ENCODE measurements around the gene CAPS2. TPM values are rescaled to one million over a fixed set of nuclear protein-coding genes. Genes with fewer than 3 reads are reported as not detected.

CAPS2 gene
- total RNA-seq, 1 donor from 2014 or later = 2.4 TPM

DNA sequence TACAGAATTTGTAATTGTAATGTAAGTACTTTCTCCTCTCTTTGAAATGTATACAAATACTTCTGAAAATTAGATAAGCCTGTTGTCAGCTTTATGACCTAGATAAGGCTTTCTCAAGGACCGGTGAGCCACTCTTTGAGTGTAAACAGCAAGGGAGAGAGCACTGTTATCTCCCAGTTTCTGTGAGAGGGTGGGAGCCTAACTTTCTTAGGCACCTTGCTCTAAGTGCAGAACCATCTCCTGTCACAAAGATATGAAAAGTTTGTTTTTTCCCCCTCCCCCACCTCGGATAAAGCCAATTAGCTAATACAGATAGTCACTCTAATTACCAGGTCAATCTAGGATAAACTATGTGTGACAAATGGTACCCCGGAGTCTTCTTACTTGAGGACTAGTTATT is 35.8 kb downstream of the CAPS2 start:
- TF ChIP-seq CTCF (IDR thresholded peaks at IDR 0.05) = no peak
- Mint-ChIP-seq H3K9me3 (ENCODE audit: low read depth) (peaks cover 4% of the 10 kb centered on the region), H3K4me1 (ENCODE audit: low read depth) (no peaks in the 10 kb centered on the region), H3K27me3 (ENCODE audit: low read depth) (no peaks in the 10 kb centered on the region), H3K27ac (ENCODE audit: unreplicated experiment) (no peak overlapping the region), H3K36me3 (ENCODE audit: low read depth) (peaks cover 3% of the 10 kb centered on the region), H3K4me3 (ENCODE audit: unreplicated experiment) (no peak overlapping the region)
- no peak for DNase-seq (ENCODE audit: low spot score)

GRCh38 chr12:75291014-75291413 is 39.1 kb downstream of the CAPS2 start:
- H3K4me1 Mint-ChIP-seq (ENCODE audit: low read depth) = no peaks in the 10 kb centered on the region
- H3K9me3 Mint-ChIP-seq (ENCODE audit: low read depth) = peaks cover 4% of the 10 kb centered on the region
- H3K27me3 Mint-ChIP-seq (ENCODE audit: low read depth) = no peaks in the 10 kb centered on the region
- DNase-seq (ENCODE audit: low spot score) = no peak
- peaks cover 3% of the 10 kb centered on the region for H3K36me3 Mint-ChIP-seq (ENCODE audit: low read depth)
- no peak for TF ChIP-seq CTCF (IDR thresholded peaks at IDR 0.05)
- H3K27ac Mint-ChIP-seq (ENCODE audit: unreplicated experiment) = no peak overlapping the region
- H3K4me3 Mint-ChIP-seq (ENCODE audit: unreplicated experiment) = no peak overlapping the region

DNA sequence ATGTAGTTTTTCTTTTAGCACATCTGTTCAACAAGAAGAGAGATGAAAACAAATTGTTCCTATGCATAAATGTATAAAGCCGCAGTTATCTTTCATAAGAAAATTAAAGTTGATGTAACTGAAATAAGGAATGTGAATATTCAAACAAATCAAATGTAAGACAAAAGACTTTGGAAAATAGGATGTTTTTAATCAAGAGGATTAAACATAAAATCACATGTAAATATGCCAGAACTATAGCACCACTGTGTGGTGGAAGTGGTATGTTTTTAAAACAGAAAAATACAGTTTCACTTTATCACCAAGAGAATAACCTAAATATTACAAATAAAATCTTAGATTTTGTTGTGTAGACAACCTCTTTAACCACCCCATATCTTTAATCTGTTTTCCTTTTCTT is 40.4 kb downstream of the CAPS2 start:
- H3K27me3 Mint-ChIP-seq (ENCODE audit: low read depth) = no peaks in the 10 kb centered on the region
- no peaks in the 10 kb centered on the region for H3K36me3 Mint-ChIP-seq (ENCODE audit: low read depth)
- DNase-seq (ENCODE audit: low spot score) = no peak
- no peak overlapping the region for H3K27ac Mint-ChIP-seq (ENCODE audit: unreplicated experiment)
- H3K4me3 Mint-ChIP-seq (ENCODE audit: unreplicated experiment) = no peak overlapping the region
- H3K9me3 Mint-ChIP-seq (ENCODE audit: low read depth) = no peaks in the 10 kb centered on the region
- no peaks in the 10 kb centered on the region for H3K4me1 Mint-ChIP-seq (ENCODE audit: low read depth)
- TF ChIP-seq CTCF (IDR thresholded peaks at IDR 0.05) = peak; percentile 84

GRCh38 chr12:75288860-75289259 is 41.3 kb downstream of the CAPS2 start:
- H3K27me3 Mint-ChIP-seq (ENCODE audit: low read depth) = no peaks in the 10 kb centered on the region
- no peaks in the 10 kb centered on the region for H3K36me3 Mint-ChIP-seq (ENCODE audit: low read depth)
- H3K4me1 Mint-ChIP-seq (ENCODE audit: low read depth) = no peaks in the 10 kb centered on the region
- TF ChIP-seq CTCF (IDR thresholded peaks at IDR 0.05) = no peak
- H3K27ac Mint-ChIP-seq (ENCODE audit: unreplicated experiment) = no peak overlapping the region
- no peak for DNase-seq (ENCODE audit: low spot score)
- H3K9me3 Mint-ChIP-seq (ENCODE audit: low read depth) = no peaks in the 10 kb centered on the region
- no peak overlapping the region for H3K4me3 Mint-ChIP-seq (ENCODE audit: unreplicated experiment)

DNA sequence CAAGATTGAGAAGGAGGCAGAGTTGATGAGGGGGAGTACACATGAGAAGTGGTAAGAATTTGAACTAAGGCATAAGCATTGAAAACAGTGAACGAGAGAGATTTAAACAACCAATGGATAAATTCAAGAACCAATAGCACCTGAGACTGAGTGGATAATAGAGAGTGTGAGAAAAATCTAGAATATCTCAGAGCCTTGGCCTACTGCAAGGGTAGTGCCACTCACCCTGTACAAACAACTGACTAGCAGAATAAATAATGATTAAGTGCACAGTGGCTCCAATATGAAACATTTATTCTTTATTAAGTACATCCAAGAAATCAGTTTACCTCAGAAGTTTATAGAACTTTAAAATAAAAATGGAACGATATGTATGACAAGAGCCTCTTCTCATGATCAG is 54.4 kb downstream of the CAPS2 start:
- Mint-ChIP-seq H3K4me3 (ENCODE audit: unreplicated experiment) (no peak overlapping the region), H3K27ac (ENCODE audit: unreplicated experiment) (no peak overlapping the region), H3K27me3 (ENCODE audit: low read depth) (peaks cover 9% of the 10 kb centered on the region), H3K4me1 (ENCODE audit: low read depth) (no peaks in the 10 kb centered on the region), H3K9me3 (ENCODE audit: low read depth) (no peaks in the 10 kb centered on the region), H3K36me3 (ENCODE audit: low read depth) (no peaks in the 10 kb centered on the region)
- no peak for DNase-seq (ENCODE audit: low spot score)
- no peak for TF ChIP-seq CTCF (IDR thresholded peaks at IDR 0.05)

Data from chondrocyte (in vitro differentiated cells).